ENCODE results near the gene PLA2G4F.

PLA2G4F gene

DNA sequence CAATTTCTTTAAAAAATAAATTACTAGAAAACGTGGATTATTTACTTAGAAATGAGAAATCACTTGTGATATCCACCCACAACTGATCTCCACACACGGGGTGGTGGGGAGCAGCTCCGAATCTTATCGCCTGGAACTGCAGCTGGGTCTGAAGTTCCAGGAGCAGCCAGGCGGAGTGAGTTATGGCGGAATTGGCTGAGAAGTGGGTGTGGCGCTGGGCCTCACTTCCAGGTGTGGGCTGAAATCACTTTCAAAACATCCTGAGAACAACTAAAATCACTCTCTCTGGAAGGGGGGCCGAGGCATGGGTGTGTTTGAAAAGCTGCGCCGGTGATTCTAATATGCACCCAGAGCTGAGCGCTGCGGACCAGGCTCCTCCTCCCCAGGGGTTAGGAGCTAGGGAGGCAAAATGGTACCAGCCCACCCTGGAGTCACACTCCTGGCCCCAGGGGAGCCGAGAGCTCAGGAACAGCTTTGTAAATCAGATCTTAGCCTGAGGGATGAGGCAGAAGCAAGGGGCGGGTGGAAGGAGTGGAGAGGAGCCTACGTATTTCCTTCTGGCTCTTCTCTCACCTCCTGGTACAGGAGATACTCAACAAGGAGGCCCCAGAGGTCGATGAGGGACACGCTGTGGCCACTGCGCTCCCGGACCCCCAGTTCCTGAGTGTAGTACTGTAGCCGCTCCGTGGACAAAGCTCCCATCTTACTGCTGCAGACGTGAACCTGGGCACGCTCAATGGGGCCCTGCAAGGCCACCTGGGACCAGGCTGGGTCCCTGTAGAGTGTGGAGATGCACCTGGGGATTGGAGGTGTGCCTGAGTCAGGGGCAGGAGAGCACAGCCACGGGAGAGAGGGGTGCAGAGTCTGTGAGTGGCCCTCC, 9.6 kb downstream of the PLA2G4F start:
- no peak for DNase-seq

DNA sequence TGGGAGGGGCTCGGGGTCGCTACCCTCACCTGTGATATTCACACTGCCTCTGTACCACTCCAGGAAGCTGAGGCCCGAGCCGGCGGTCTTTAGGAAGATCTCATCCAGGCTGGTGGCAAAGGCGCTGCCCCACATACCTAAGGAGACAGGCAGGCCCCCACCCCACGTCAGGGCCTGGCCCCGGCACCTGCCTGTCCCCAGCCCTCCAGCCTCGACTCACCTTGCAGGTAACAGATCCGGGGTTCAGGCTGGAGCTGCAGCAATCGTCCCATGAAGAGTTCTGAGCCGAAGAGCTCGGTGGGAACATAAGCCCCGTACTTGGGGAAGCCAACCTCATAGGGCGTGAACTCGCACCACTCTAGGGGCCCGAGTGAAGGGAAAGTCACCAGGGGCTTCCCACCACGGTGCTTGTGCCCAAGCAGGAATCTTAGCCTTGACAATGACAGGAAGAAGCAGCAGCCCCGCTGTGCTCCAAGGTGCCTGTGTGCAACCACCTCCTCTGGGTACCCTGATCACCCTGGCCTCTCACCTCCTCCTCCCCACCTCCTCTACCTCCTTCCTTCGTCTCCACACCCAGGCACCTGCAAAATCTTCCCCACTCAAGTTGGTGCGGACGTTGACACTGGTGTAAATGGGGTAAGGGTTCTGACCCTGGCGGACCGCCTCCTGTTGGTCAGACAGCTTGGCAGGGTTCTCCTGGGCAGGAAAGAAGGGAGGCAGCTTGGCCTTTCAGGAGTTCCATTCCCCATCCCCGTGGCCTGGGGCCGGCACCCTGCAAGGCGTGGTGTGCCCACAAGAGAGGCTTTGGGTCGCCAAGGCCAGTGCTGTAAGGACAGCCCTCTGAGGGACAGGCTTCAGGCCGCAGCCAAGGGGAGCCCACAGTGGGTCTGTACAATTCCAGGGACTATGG, 10.6 kb downstream of the PLA2G4F start:
- no peak for DNase-seq

DNA sequence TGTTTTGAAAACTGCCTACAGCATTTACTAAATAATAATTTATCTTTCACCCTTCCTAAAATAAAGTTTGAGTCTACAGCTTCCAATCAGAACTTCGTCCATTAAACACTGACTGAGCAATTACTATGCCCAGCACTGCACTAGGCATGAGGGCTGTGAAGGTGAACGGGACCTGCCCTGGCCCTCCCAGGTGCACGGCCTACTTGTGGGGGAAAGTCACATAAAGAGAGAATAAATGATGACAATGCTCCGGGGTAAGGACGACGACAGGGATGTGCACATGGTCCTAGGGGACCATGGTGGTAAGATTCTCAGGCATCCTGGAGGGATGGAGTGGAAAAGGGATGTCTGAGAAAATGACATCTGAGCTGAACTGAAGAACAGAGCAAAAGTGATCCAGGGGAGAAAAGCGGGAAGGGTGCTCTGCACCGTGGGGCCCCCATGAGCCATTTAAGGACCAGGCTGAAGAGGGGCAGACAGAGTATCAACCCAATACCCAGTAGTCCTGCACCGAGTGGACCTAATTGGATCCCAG, 11.5 kb downstream of the PLA2G4F start:
- DNase-seq = no peak

GRCh38 chr15:42143866-42144625, 12.4 kb downstream of the PLA2G4F start:
- no peak for DNase-seq

DNA sequence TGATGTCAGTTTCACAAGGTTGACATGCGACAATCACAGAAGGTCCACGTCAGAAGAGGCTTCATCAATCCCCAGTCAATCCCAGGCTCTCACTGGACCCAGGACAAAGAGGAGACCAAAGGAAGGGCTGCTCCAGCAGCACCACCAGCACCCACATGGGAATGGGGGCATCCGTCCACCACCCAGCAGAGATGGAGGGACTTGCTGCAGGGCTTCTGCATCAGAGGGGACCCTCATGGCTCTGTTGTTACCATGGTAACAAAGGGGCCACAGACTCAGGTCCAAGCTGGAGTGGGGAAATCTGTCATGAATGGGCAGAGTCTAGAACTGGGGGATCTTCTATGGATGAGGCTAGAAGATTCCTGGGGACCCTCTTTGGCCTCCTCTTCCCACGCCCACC, 13.1 kb downstream of the PLA2G4F start:
- DNase-seq = no peak

DNA sequence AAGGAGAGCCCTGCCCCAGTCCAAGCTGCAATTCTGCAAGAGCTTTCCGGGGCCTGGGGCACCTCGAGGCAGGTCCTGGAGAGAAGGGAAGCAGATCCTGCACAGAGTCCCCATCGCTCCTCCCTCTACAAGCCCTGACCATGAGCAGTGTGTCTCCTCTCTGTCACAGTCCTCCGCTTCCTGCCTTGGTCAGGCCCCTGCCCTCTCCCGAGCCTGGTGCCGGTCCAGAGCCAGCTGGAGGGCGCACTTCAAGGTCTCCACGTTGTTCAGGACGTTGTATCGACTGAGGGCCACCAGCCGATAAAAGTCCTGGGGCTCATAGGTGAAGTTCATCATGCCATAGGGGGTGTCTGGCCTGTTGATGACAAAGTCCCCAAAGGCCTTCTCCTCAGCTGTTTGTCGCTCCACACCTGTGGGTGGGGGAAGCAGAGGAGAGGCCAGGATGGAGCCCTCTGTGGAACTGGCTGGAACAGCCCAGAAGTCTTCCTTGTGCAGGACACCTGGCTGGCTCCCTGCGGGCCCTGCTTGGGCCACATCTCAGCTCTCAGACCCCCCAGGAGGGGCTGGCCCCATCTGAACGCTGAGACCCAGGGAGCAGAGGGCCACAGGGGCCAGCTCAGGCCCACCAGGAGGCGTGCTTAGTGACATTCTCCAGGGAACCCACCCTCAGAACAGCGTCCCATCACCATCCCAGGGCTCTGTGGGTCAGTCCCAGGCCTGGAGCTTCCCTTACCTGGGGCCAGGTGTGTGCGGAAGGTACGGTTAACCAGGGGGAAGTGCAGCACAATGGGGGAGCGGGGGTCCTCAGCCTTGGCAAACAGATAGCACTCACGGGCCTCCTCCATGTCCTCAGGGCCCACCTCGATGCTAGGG, 14.4 kb downstream of the PLA2G4F start:
- DNase-seq = no peak

GRCh38 chr15:42141246-42141645, 15.2 kb downstream of the PLA2G4F start:
- DNase-seq = no peak

- DNase-seq = no peak
Measured at GRCh38 chr15:42140383-42141070, 15.9 kb downstream of the PLA2G4F start.

- no peak for DNase-seq
Measured at GRCh38 chr15:42139596-42139995, 16.8 kb downstream of the PLA2G4F start.

- DNase-seq = no peak
Measured at GRCh38 chr15:42138968-42139386, 17.5 kb downstream of the PLA2G4F start.

DNA sequence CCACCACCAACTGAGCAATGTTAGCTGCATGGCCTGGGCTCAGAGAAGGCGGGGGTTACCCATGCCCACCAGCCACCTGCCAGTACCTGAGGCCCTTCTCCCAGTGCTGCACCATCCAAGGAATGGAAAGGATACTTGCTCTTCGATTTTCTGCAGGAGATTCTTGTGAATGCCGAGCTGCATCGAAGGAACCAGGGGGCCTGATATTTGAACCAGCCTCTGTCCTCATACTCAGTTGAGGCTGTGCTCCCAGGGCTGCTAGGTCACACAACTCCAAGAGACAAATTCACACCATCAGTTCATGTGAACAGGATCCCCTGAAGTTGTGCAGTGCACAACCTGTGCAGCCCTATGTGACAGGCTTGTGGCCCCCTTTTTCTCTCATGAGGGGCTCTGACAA, 18.0 kb downstream of the PLA2G4F start:
- no peak for DNase-seq

GRCh38 chr15:42137461-42138261, 18.8 kb downstream of the PLA2G4F start:
- DNase-seq = no peak

- DNase-seq = no peak
Measured at GRCh38 chr15:42136513-42136912, 19.9 kb downstream of the PLA2G4F start.

GRCh38 chr15:42135351-42135750, 21.1 kb downstream of the PLA2G4F start:
- DNase-seq = no peak

- DNase-seq = no peak
Measured at GRCh38 chr15:42134617-42135245, 21.7 kb downstream of the PLA2G4F start.

GRCh38 chr15:42133886-42134502, 22.4 kb downstream of the PLA2G4F start:
- DNase-seq = peak; percentile 21

DNA sequence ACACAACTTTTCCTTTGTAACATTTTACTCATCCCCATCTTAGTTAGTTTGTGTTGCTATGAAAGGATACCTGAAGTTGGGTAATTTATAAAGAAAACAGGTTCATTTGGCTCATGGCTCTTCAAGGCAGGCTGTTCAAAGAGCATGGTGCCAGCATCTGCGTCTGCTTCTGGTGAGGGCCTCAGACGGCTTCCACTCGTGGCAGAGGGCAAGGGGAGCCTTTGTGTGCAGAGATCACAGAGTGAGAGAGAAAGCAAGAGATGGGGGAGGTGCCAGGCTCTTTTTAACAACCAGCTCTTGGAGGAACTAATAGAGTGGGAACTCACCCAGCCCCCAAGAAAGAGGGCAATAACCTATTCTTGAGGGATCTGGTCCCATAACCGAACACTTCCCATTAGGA, 23.1 kb downstream of the PLA2G4F start:
- DNase-seq = no peak

- DNase-seq = no peak
Measured at GRCh38 chr15:42131826-42132806, 24.3 kb downstream of the PLA2G4F start.

Data from KG1 (cell line).